ENCODE measurements around the gene LAMA3. TPM values are rescaled to one million over a fixed set of nuclear protein-coding genes. Genes with fewer than 3 reads are reported as not detected.

Gene LAMA3
- total RNA-seq, 1 donor = 8.3 TPM

DNA sequence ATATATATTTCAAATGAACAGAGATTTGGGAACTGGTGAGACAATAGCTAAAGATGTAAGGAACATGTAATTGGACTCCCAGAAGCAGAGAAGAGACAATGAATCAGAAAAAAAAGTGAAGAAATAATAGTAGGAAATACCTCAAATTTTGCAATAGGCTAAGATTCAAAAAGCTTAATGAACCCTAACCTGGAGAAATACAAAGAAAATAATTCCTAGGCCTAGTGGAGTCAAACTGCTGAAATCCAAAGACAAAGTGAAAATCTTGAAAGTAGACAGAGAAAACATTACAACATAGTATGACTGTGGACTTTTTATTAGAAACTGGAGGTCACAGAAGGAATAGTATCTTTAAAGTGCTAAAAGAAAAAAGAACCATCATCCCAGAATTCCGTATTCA is 76.7 kb downstream of the LAMA3 start:
- H3K4me1 ChIP-seq (ENCODE audit: insufficient read depth, low read length) = no peaks in the 10 kb centered on the region

DNA sequence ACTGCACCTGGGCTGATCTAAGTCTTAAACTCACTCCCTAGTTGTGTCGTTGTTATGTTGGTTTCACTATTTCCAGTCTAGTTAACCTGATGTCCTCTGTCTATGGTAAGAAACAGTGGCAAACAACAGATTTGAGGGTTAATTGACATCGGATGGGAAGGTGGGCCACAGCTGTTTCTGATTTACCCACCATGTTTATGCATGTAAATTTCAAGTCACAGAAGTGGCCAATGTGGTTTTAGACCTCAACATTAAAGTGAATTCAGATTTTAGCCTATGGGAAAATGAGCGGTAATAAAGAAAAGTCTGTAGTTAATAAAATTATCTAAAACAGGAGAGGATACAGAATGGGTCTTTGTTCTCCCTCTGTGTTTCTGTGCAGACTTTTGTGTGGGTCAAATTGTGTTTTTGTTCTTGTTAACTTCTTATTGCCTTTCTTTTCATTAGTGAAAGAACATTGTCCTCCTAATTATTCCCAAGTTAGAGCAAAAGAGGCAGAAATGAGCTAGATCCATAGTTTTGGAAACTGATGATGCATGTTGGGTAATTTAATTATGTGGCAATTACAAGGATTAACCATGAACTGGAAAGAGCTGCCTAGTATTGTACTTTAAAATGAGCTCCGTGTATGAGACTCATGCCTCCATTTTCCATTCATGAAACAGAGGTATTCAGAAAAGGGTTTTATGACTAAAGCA is 83.2 kb downstream of the LAMA3 start:
- TF ChIP-seq, protein P1, sequence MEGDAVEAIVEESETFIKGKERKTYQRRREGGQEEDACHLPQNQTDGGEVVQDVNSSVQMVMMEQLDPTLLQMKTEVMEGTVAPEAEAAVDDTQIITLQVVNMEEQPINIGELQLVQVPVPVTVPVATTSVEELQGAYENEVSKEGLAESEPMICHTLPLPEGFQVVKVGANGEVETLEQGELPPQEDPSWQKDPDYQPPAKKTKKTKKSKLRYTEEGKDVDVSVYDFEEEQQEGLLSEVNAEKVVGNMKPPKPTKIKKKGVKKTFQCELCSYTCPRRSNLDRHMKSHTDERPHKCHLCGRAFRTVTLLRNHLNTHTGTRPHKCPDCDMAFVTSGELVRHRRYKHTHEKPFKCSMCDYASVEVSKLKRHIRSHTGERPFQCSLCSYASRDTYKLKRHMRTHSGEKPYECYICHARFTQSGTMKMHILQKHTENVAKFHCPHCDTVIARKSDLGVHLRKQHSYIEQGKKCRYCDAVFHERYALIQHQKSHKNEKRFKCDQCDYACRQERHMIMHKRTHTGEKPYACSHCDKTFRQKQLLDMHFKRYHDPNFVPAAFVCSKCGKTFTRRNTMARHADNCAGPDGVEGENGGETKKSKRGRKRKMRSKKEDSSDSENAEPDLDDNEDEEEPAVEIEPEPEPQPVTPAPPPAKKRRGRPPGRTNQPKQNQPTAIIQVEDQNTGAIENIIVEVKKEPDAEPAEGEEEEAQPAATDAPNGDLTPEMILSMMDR (IDR thresholded peaks at IDR 0.05; ENCODE audit: extremely low read depth, low read depth, low read length) = no peak
- DNase-seq (ENCODE audit: insufficient read length, low spot score, missing footprints) = no peak
- Histone ChIP-seq H3K4me2 (ENCODE audit: insufficient read depth, low read length) (no peak overlapping the region), H3K27me3 (ENCODE audit: insufficient read depth, low read length) (no peaks in the 10 kb centered on the region), H3K27ac (ENCODE audit: low read depth, low read length) (no peak overlapping the region), H3K79me2 (ENCODE audit: insufficient read depth, low read length) (no peaks in the 10 kb centered on the region), H3K4me1 (ENCODE audit: insufficient read depth, low read length) (no peaks in the 10 kb centered on the region), H4K20me1 (ENCODE audit: insufficient read depth, low read length) (no peaks in the 10 kb centered on the region), H2AFZ (ENCODE audit: low read length) (no peak overlapping the region), H3K4me3 (ENCODE audit: insufficient read depth, low read length) (no peak overlapping the region), H3K36me3 (ENCODE audit: insufficient read depth, low read length) (no peaks in the 10 kb centered on the region), H3K9me3 (ENCODE audit: low read depth, low read length) (no peaks in the 10 kb centered on the region)

More for the DNA sequence above, 76.7 kb downstream of the LAMA3 start:
- Histone ChIP-seq H3K9me3 (ENCODE audit: low read depth, low read length) (no peaks in the 10 kb centered on the region), H2AFZ (ENCODE audit: low read length) (no peak overlapping the region), H3K4me2 (ENCODE audit: insufficient read depth, low read length) (no peak overlapping the region), H4K20me1 (ENCODE audit: insufficient read depth, low read length) (no peaks in the 10 kb centered on the region), H3K36me3 (ENCODE audit: insufficient read depth, low read length) (no peaks in the 10 kb centered on the region), H3K79me2 (ENCODE audit: insufficient read depth, low read length) (no peaks in the 10 kb centered on the region), H3K27me3 (ENCODE audit: insufficient read depth, low read length) (no peaks in the 10 kb centered on the region), H3K27ac (ENCODE audit: low read depth, low read length) (no peak overlapping the region), H3K4me3 (ENCODE audit: insufficient read depth, low read length) (no peak overlapping the region)
- DNase-seq (ENCODE audit: insufficient read length, low spot score, missing footprints) = no peak
- TF ChIP-seq, protein P1 (IDR thresholded peaks at IDR 0.05; ENCODE audit: extremely low read depth, low read depth, low read length) = no peak

DNA sequence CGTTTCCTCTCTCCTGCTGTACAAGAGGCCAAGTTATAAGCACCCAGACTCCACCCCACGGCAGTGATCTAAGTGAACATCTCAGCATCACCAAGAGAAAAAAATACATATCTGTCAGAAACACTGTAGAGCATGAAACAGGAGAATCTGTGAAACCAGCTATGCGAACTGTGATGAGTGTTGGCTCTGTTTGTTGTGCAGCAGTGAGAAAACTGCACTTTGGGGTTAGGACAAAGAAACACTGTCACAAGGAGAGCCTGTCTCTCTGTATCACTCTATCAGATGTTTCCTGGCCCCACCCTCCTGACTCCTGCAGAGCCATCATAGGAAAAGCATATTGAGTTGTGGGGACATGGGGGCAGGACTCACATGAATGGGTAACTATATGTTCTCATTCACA is 87.1 kb downstream of the LAMA3 start:
- no peak overlapping the region for H2AFZ ChIP-seq (ENCODE audit: low read length)
- H4K20me1 ChIP-seq (ENCODE audit: insufficient read depth, low read length) = no peaks in the 10 kb centered on the region

DNA sequence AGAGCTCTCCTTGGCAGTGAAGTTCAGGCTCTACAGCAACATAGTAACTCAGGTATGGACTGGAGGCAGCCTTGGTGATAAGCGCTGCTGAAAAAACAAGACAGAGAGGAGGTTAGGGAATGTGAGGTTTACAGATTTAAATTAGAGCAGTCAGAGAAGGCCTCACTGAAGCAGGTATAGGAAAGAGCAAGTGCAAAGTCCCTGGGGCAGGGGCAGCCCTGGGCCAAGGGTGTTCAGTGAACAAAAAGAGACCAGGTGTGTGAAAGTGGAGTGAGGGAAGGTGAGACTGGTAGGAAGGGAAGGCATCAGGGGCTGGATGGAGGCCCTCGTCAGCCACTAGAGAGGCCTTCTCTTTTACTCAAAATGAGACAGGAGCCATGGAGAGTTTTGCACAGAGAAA is 89.6 kb downstream of the LAMA3 start:
- no peak for DNase-seq (ENCODE audit: insufficient read length, low spot score, missing footprints)
- no peak overlapping the region for H2AFZ ChIP-seq (ENCODE audit: low read length)
- H3K27me3 ChIP-seq (ENCODE audit: insufficient read depth, low read length) = no peaks in the 10 kb centered on the region
- H3K9me3 ChIP-seq (ENCODE audit: low read depth, low read length) = no peaks in the 10 kb centered on the region
- no peak overlapping the region for H3K4me3 ChIP-seq (ENCODE audit: insufficient read depth, low read length)
- H4K20me1 ChIP-seq (ENCODE audit: insufficient read depth, low read length) = no peaks in the 10 kb centered on the region
- no peaks in the 10 kb centered on the region for H3K36me3 ChIP-seq (ENCODE audit: insufficient read depth, low read length)
- no peak overlapping the region for H3K27ac ChIP-seq (ENCODE audit: low read depth, low read length)
- peaks cover 4% of the 10 kb centered on the region for H3K4me1 ChIP-seq (ENCODE audit: insufficient read depth, low read length)
- H3K4me2 ChIP-seq (ENCODE audit: insufficient read depth, low read length) = no peak overlapping the region
- TF ChIP-seq, protein P1 (IDR thresholded peaks at IDR 0.05; ENCODE audit: extremely low read depth, low read depth, low read length) = no peak
- no peaks in the 10 kb centered on the region for H3K79me2 ChIP-seq (ENCODE audit: insufficient read depth, low read length)

More for the DNA sequence above, 87.1 kb downstream of the LAMA3 start:
- no peak overlapping the region for H3K27ac ChIP-seq (ENCODE audit: low read depth, low read length)
- H3K36me3 ChIP-seq (ENCODE audit: insufficient read depth, low read length) = no peaks in the 10 kb centered on the region
- H3K4me2 ChIP-seq (ENCODE audit: insufficient read depth, low read length) = no peak overlapping the region
- no peak overlapping the region for H3K4me3 ChIP-seq (ENCODE audit: insufficient read depth, low read length)
- peaks cover 4% of the 10 kb centered on the region for H3K4me1 ChIP-seq (ENCODE audit: insufficient read depth, low read length)
- no peaks in the 10 kb centered on the region for H3K27me3 ChIP-seq (ENCODE audit: insufficient read depth, low read length)
- TF ChIP-seq, protein P1 (IDR thresholded peaks at IDR 0.05; ENCODE audit: extremely low read depth, low read depth, low read length) = no peak
- no peak for DNase-seq (ENCODE audit: insufficient read length, low spot score, missing footprints)
- H3K9me3 ChIP-seq (ENCODE audit: low read depth, low read length) = no peaks in the 10 kb centered on the region
- no peaks in the 10 kb centered on the region for H3K79me2 ChIP-seq (ENCODE audit: insufficient read depth, low read length)
